ENCODE results near the gene SMIM29. TPM values are rescaled to one million over a fixed set of nuclear protein-coding genes. Genes with fewer than 3 reads are reported as not detected.

Gene SMIM29
- total and polyA plus RNA-seq, 10 of the 15 experiments (the other 5 are each of a cell fraction or from before 2014, with no cell fraction given), result 7.1 to 30.0 (median 16.2) TPM

GRCh38 chr6:34236443-34237315 is 12.1 kb downstream of the SMIM29 start, which contains the start of gene HMGA1 (continued):
- TF ChIP-seq ZBTB33 (IDR thresholded peaks at IDR 0.05), result no peak
- 0 out of 2 replicates have a peak, but pooled peaks have one; percentile 12 for TF ChIP-seq NFIC (IDR thresholded peaks at IDR 0.05; ENCODE audit: low read depth, low read length)
- no peak; the same call in 1 of the 2 replicates for TF ChIP-seq SREBF1 (IDR thresholded peaks at IDR 0.05; ENCODE audit: low read length)
- no peak for TF ChIP-seq SUPT20H (IDR thresholded peaks at IDR 0.05; ENCODE audit: borderline replicate concordance, control insufficient read depth, low read depth, low read length)
- no peak for TF ChIP-seq NFYA (IDR thresholded peaks at IDR 0.05; ENCODE audit: borderline replicate concordance, low read depth, low read length)
- no peak for TF ChIP-seq IRF3 (IDR thresholded peaks at IDR 0.05)
- TF ChIP-seq ATF7 (IDR thresholded peaks at IDR 0.05; ENCODE audit: low read depth), result no peak
- TF ChIP-seq FOXM1 (IDR thresholded peaks at IDR 0.05; ENCODE audit: low read depth, low read length), result no peak; the same call in 1 of the 2 replicates
- no peak for TF ChIP-seq ELK1 (IDR thresholded peaks at IDR 0.05; ENCODE audit: low read depth, low read length)
- no peak for TF ChIP-seq SIX5 (IDR thresholded peaks at IDR 0.05; ENCODE audit: low read depth, low read length, severe bottlenecking)
- peak; percentile 56; the same call in 1 of the 2 replicates for TF ChIP-seq SMARCA5 (IDR thresholded peaks at IDR 0.05)
- no peak for TF ChIP-seq STAT1 (conservative IDR thresholded peaks at IDR 0.05)
- TF ChIP-seq USF2 (IDR thresholded peaks at IDR 0.05; ENCODE audit: borderline replicate concordance, low read depth, low read length), result no peak
- TF ChIP-seq PAX5 (IDR thresholded peaks at IDR 0.05; ENCODE audit: borderline replicate concordance, low read depth, low read length), result peak; percentile 47; the same call in 1 of the 2 replicates
- TF ChIP-seq YBX1 (IDR thresholded peaks at IDR 0.05), result no peak
- TF ChIP-seq MEF2A (IDR thresholded peaks at IDR 0.05; ENCODE audit: insufficient read depth, low read depth, low read length), result peak; percentile 65; the same call in 1 of the 2 replicates
- TF ChIP-seq RAD21 (IDR thresholded peaks at IDR 0.05; ENCODE audit: insufficient read depth, low read depth, low read length), result no peak
- TF ChIP-seq FOS (IDR thresholded peaks at IDR 0.05; ENCODE audit: borderline replicate concordance, extremely low read depth, insufficient read length), result no peak
- no peak for TF ChIP-seq RFX5 (IDR thresholded peaks at IDR 0.05; ENCODE audit: low read depth, low read length)
- peak; percentile 97 for TF ChIP-seq ZSCAN29 (IDR thresholded peaks at IDR 0.05)
- peak; percentile 89 to 93 for TF ChIP-seq BHLHE40 (IDR thresholded peaks at IDR 0.05; ENCODE audit: borderline replicate concordance in 1 of 2, low read depth in 2 of 2, low read length in 1 of 2)
- TF ChIP-seq NRF1 (conservative IDR thresholded peaks at IDR 0.05; ENCODE audit: low read depth, low read length), result no peak
- no peak for TF ChIP-seq ZZZ3 (IDR thresholded peaks at IDR 0.05; ENCODE audit: control insufficient read depth, insufficient read length, low read depth)
- no peak for TF ChIP-seq ATF3 (IDR thresholded peaks at IDR 0.05; ENCODE audit: borderline replicate concordance, extremely low read depth, low read depth, low read length)
- peak; percentile 95 for TF ChIP-seq TCF3 (IDR thresholded peaks at IDR 0.05; ENCODE audit: borderline replicate concordance, insufficient read depth, low read depth, low read length)
